Keratinocyte (primary cell): ENCODE data around the gene PRKX. TPM values are rescaled to one million over a fixed set of nuclear protein-coding genes. Genes with fewer than 3 reads are reported as not detected.
"Not testable (repeated sequence)": the region's sequence is repeated elsewhere in the genome, so short reads cannot be mapped to it uniquely, and the experiment has no call there.

Experiments used
- DNase-seq: peaks from one replicate; pipeline ENCODE4 v3.0.0-alpha.2; 2011; ENCODE audit warnings: low read depth, missing footprints, low spot score
- FAIRE-seq: peaks from 2 replicates; lab custom pipeline; 2011; peaks lifted over from hg19 to GRCh38; lab: Jason Lieb, UNC
- H2AFZ ChIP-seq: 2 replicates; pipeline ENCODE4 v1.6.0; 2012; ENCODE audit warnings: low read length, control low read depth, inconsistent platforms; ENCODE audit not compliant: control insufficient read depth
- H3K27ac ChIP-seq: 2 replicates; pipeline ENCODE4 v1.5.1; 2011; ENCODE audit warnings: low read length; ENCODE audit not compliant: control insufficient read depth, insufficient read depth
- H3K27me3 ChIP-seq: 3 replicates; pipeline ENCODE4 v1.6.0; 2011; ENCODE audit warnings: low read length; ENCODE audit not compliant: control insufficient read depth, insufficient read depth; ENCODE audit errors: extremely low read depth
- H3K36me3 ChIP-seq, 2 experiments: 2 replicates in 1 of 2; 3 replicates in 1 of 2; pipeline ENCODE4 v1.5.1; 2011; ENCODE audit warnings: low read length in 2 of 2, mild to moderate bottlenecking in 1 of 2; ENCODE audit not compliant: control insufficient read depth in 2 of 2, insufficient read depth in 2 of 2; ENCODE audit errors: extremely low read depth in 1 of 2
- H3K4me1 ChIP-seq: 3 replicates; pipeline ENCODE4 v1.5.1; 2011; ENCODE audit warnings: low read length; ENCODE audit not compliant: control insufficient read depth, insufficient read depth; ENCODE audit errors: extremely low read depth
- H3K4me2 ChIP-seq: 3 replicates; pipeline ENCODE4 v1.6.0; 2011; ENCODE audit warnings: low read depth, low read length; ENCODE audit not compliant: control insufficient read depth, insufficient read depth; ENCODE audit errors: extremely low read depth
- H3K4me3 ChIP-seq, 3 experiments: fragments of 200-600 bp in 1 of 3; sonication (generic) in 1 of 3; 2 replicates in 2 of 3; 3 replicates in 1 of 3; pipeline ENCODE4 v1.5.1; 2011 to 2016; ENCODE audit warnings: low read length in 3 of 3, mild to moderate bottlenecking in 3 of 3, control low read depth in 2 of 3, inconsistent platforms in 1 of 3, low read depth in 1 of 3, mixed read lengths in 1 of 3, mixed run types in 1 of 3, moderate library complexity in 1 of 3; ENCODE audit not compliant: control insufficient read depth in 2 of 3, insufficient read depth in 2 of 3; ENCODE audit errors: extremely low read depth in 1 of 3
- H3K79me2 ChIP-seq: 2 replicates; pipeline ENCODE4 v1.6.0; 2012; ENCODE audit warnings: low read length; ENCODE audit not compliant: control insufficient read depth, insufficient read depth
- H3K9ac ChIP-seq: 3 replicates; pipeline ENCODE4 v1.6.0; 2011; ENCODE audit warnings: low read length; ENCODE audit not compliant: control insufficient read depth, insufficient read depth; ENCODE audit errors: extremely low read depth
- H3K9me1 ChIP-seq: 3 replicates; pipeline ENCODE4 v1.6.0; 2011; ENCODE audit warnings: low read length; ENCODE audit not compliant: control insufficient read depth, insufficient read depth; ENCODE audit errors: extremely low read depth
- H3K9me3 ChIP-seq: 2 replicates; pipeline ENCODE4 v1.5.1; 2012; ENCODE audit warnings: low read depth, low read length; ENCODE audit not compliant: control insufficient read depth
- H4K20me1 ChIP-seq: 3 replicates; pipeline ENCODE4 v1.6.0; 2011; ENCODE audit warnings: low read length; ENCODE audit not compliant: control insufficient read depth, insufficient read depth; ENCODE audit errors: extremely low read depth
- EZH2 ChIP-seq: IDR thresholded peaks from one replicate; pipeline ENCODE4 v1.6.1; 2012; ENCODE audit warnings: inconsistent platforms, mild to moderate bottlenecking, low read length, moderate library complexity
- dilution Hi-C: fragments of 300-500 bp; cut with MboI; formaldehyde crosslinking; loops from one replicate; pipeline ENCODE4 v1.7.0; 2020; ENCODE audit warnings: low sequenced_read_pairs; ENCODE audit not compliant: extremely low pct_ligation_motif_present
- polyA plus RNA-seq, 5 experiments: library from polyadenylated mRNA; depleted of rRNA in 3 of 5; stranded (reverse) in 3 of 5; stranded (forward) in 1 of 5; unstranded in 1 of 5; fragments of >200 nt; gene quantifications; 1 replicate in 1 of 5; 2 replicates in 3 of 5; 3 replicates in 1 of 5; pipeline versions ENCODE4 v1.2.1 to v1.2.3, GENCODE V29; 2011 to 2012; ENCODE audit warnings: missing spikeins in 2 of 5, low read depth in 1 of 5, low replicate concordance in 1 of 5
- TF ChIP-seq, protein P1 (sequence below), 3 experiments: IDR thresholded peaks in 1 of 3; conservative IDR thresholded peaks in 1 of 3; optimal IDR thresholded peaks in 1 of 3; 2 replicates in 2 of 3; 3 replicates in 1 of 3; pipeline versions ENCODE3 to v1.5.1; 2011; ENCODE audit warnings: low read length in 3 of 3, mild to moderate bottlenecking in 3 of 3, moderate library complexity in 2 of 3, control low read depth in 1 of 3, inconsistent platforms in 1 of 3; ENCODE audit not compliant: insufficient read depth in 2 of 3; ENCODE audit errors: extremely low read depth in 1 of 3

PRKX gene
- polyA plus RNA-seq, 1 donor (not counting 4 experiments of a cell fraction or from before 2014, with no cell fraction given), result 39.9 TPM

GRCh38 chrX:3715921-3716320, 2.5 kb upstream of the PRKX start:
- no peak for FAIRE-seq
- DNase-seq, result no peak
- no peak overlapping the region for H2AFZ ChIP-seq
- no peak overlapping the region for H3K27ac ChIP-seq
- no peaks in the 10 kb centered on the region for H3K9me3 ChIP-seq
- no peaks in the 10 kb centered on the region for H3K27me3 ChIP-seq
- TF ChIP-seq, protein P1, sequence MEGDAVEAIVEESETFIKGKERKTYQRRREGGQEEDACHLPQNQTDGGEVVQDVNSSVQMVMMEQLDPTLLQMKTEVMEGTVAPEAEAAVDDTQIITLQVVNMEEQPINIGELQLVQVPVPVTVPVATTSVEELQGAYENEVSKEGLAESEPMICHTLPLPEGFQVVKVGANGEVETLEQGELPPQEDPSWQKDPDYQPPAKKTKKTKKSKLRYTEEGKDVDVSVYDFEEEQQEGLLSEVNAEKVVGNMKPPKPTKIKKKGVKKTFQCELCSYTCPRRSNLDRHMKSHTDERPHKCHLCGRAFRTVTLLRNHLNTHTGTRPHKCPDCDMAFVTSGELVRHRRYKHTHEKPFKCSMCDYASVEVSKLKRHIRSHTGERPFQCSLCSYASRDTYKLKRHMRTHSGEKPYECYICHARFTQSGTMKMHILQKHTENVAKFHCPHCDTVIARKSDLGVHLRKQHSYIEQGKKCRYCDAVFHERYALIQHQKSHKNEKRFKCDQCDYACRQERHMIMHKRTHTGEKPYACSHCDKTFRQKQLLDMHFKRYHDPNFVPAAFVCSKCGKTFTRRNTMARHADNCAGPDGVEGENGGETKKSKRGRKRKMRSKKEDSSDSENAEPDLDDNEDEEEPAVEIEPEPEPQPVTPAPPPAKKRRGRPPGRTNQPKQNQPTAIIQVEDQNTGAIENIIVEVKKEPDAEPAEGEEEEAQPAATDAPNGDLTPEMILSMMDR (optimal IDR thresholded peaks at IDR 0.05 in 1 of 3, IDR thresholded peaks at IDR 0.05 in 1 of 3, conservative IDR thresholded peaks at IDR 0.05 in 1 of 3; ENCODE audit: extremely low read depth in 1 of 3, insufficient read depth in 2 of 3, low read length in 3 of 3), result no peak
- no peak for TF ChIP-seq EZH2
- H4K20me1 ChIP-seq, result no peaks in the 10 kb centered on the region
- no peak overlapping the region for H3K4me2 ChIP-seq
- no peak overlapping the region for H3K4me3 ChIP-seq
- H3K36me3 ChIP-seq, result no peaks in the 10 kb centered on the region
- no peaks in the 10 kb centered on the region for H3K9me1 ChIP-seq
- dilution Hi-C loops, result no loop called here
- H3K9ac ChIP-seq, result no peak overlapping the region
- peaks cover 20% of the 10 kb centered on the region for H3K79me2 ChIP-seq
- peaks cover 19% of the 10 kb centered on the region for H3K4me1 ChIP-seq

DNA sequence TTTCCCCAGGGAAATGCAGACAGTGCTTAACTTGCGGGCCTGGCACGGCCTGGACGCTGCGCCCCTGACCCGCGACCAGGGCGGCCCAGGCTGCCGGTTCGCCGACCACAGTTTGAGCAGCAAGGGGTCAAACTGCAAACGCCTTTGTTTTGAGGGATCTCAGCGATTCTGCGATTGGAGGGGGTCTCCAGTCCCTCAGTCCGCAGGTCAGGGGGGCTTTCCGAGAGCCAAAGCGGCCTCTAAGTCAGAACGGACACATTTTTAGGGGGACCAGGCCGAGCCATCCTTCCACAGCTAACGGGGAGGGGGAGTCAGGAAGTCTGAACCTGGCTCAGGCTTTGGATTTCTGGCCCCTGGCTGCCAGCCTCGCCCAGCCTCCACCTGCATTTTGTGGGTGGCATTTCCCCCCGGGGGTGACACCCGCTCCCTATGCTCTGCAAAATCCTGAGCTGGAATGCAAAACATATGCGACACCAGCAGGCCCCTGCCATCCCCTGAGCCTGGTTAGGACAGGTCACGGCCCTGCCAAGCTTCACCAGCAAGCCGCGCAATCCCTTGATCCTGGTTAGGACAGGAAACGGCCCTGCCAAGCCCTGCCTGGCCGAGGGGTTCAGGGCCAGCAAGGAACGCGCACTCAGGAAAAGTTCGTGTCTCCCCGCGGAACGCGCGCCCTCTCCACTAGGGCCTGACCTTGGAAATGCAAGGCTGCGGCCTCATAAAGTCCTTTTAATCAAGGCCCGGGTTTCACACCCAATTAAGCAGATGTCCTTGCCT, 1.4 kb upstream of the PRKX start:
- H2AFZ ChIP-seq, H3K9me1 ChIP-seq, H3K36me3 ChIP-seq, dilution Hi-C loops, FAIRE-seq, H3K9ac ChIP-seq, H3K9me3 ChIP-seq, H3K4me2 ChIP-seq, H3K27ac ChIP-seq, H3K4me3 ChIP-seq, H3K27me3 ChIP-seq, H4K20me1 ChIP-seq, DNase-seq: not testable (repeated sequence)
- Histone ChIP-seq H3K79me2 (peaks cover 29% of the 10 kb centered on the region), H3K4me1 (peaks cover 20% of the 10 kb centered on the region)
